Trophoblast cell (in vitro differentiated cells and primary cell): ENCODE measurements around the gene LRRC8D.

ENCODE experiments used
- DNase-seq, 2 donors: peaks; one replicate each; pipeline ENCODE4 v3.0.0-alpha.2; 2016
- H2AFZ ChIP-seq: 2 replicates; pipeline ENCODE4 v1.6.1; 2013; ENCODE audit warnings: low read length, moderate library complexity, mild to moderate bottlenecking; ENCODE audit not compliant: insufficient read depth, poor library complexity
- H2AK5ac ChIP-seq: 2 replicates; pipeline ENCODE4 v1.6.1; 2013; ENCODE audit warnings: mild to moderate bottlenecking, low read length
- H2BK120ac ChIP-seq: 2 replicates; pipeline ENCODE4 v1.6.1; 2013; ENCODE audit warnings: low read length, mild to moderate bottlenecking, moderate library complexity; ENCODE audit not compliant: insufficient read depth, poor library complexity
- H2BK12ac ChIP-seq: 2 replicates; pipeline ENCODE4 v1.6.1; 2013; ENCODE audit warnings: mild to moderate bottlenecking, low read length, moderate library complexity
- H2BK5ac ChIP-seq: 2 replicates; pipeline ENCODE4 v1.6.1; 2013; ENCODE audit warnings: low read length, low read depth, moderate library complexity, mild to moderate bottlenecking; ENCODE audit not compliant: poor library complexity
- H3K14ac ChIP-seq: 2 replicates; pipeline ENCODE4 v1.6.1; 2013; ENCODE audit warnings: mild to moderate bottlenecking, low read length
- H3K18ac ChIP-seq: 2 replicates; pipeline ENCODE4 v1.6.1; 2013; ENCODE audit warnings: mild to moderate bottlenecking, low read length
- H3K23ac ChIP-seq: 2 replicates; pipeline ENCODE4 v1.6.1; 2013; ENCODE audit warnings: low read length
- H3K27ac ChIP-seq: 2 replicates; pipeline ENCODE4 v1.5.1; 2013; ENCODE audit warnings: low read depth, mild to moderate bottlenecking, inconsistent platforms, low read length, moderate library complexity
- H3K27me3 ChIP-seq: 2 replicates; pipeline ENCODE4 v1.6.1; 2013; ENCODE audit warnings: inconsistent platforms, mild to moderate bottlenecking, low read length, moderate library complexity; ENCODE audit not compliant: insufficient read depth
- H3K36me3 ChIP-seq, 2 experiments: 1 replicate in 1 of 2; 2 replicates in 1 of 2; pipeline ENCODE4 v1.6.1; 2013; ENCODE audit warnings: low read length in 2 of 2, mild to moderate bottlenecking in 2 of 2, moderate library complexity in 1 of 2; ENCODE audit not compliant: insufficient read depth in 2 of 2, control insufficient read depth in 1 of 2
- H3K4ac ChIP-seq: 2 replicates; pipeline ENCODE4 v1.6.1; 2013; ENCODE audit warnings: low read depth, mild to moderate bottlenecking, low read length, moderate library complexity
- H3K4me1 ChIP-seq, 2 experiments: 1 replicate in 1 of 2; 2 replicates in 1 of 2; pipeline ENCODE4 v1.6.1; 2013; ENCODE audit warnings: low read length in 2 of 2, mild to moderate bottlenecking in 2 of 2, moderate library complexity in 1 of 2; ENCODE audit not compliant: insufficient read depth in 2 of 2, control insufficient read depth in 1 of 2
- H3K4me2 ChIP-seq: 2 replicates; pipeline ENCODE4 v1.6.1; 2013; ENCODE audit warnings: inconsistent platforms, mild to moderate bottlenecking, low read length, moderate library complexity
- H3K4me3 ChIP-seq: 2 replicates; pipeline ENCODE4 v1.5.1; 2013; ENCODE audit warnings: mild to moderate bottlenecking, low read depth, low read length, inconsistent platforms
- H3K79me1 ChIP-seq: one replicate; pipeline ENCODE4 v1.6.1; 2013; ENCODE audit warnings: low read length
- H3K79me2 ChIP-seq: 2 replicates; pipeline ENCODE4 v1.6.1; 2013; ENCODE audit warnings: low read length, mild to moderate bottlenecking; ENCODE audit not compliant: control insufficient read depth, insufficient read depth, poor library complexity
- H3K9ac ChIP-seq: 2 replicates; pipeline ENCODE4 v1.6.1; 2013; ENCODE audit warnings: mild to moderate bottlenecking, low read length
- H3K9me3 ChIP-seq: 2 replicates; pipeline ENCODE4 v1.6.1; 2013; ENCODE audit warnings: low read depth, mild to moderate bottlenecking, control low read depth, inconsistent platforms, low read length; ENCODE audit not compliant: insufficient read depth
- H4K12ac ChIP-seq: 2 replicates; pipeline ENCODE4 v1.6.1; 2013; ENCODE audit warnings: low read depth, mild to moderate bottlenecking, low read length, moderate library complexity
- H4K8ac ChIP-seq: 2 replicates; pipeline ENCODE4 v1.6.1; 2013; ENCODE audit warnings: low read depth, mild to moderate bottlenecking, low read length, moderate library complexity
- H4K91ac ChIP-seq: one replicate; pipeline ENCODE4 v1.6.1; 2013; ENCODE audit warnings: low read depth, mild to moderate bottlenecking, low read length, moderate library complexity
- WGBS: extraction: QIAGEN DNeasy Blood & Tissue Kit; methylation state at CpG from one replicate; pipeline ENCODE4 v1.1.7; 2013; ENCODE audit warnings: missing lambda C conversion rate; ENCODE audit not compliant: insufficient read length, insufficient coverage; ENCODE audit errors: extremely low coverage; 5-methylcytosine and 5-hydroxymethylcytosine counted together

LRRC8D gene

DNA sequence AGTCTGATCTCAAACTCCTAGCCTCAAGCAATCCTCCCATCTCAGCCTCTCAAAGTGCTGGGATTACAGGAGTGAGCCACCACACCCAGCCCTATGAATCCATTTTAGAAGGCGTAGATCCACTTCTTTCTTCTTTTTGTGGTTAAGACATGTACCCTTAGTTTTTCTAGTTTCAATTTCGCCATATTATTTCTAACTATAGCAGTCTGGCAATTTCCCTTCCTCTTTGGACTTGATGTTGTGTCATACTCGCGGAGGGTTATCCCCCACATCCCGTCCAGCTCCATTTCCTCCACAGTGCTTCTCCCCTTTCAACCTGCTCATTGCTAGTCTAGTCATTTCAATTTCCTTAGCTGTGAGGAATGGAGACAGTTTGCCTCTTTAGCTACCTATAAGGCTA is 5.2 kb upstream of the LRRC8D start:
- peak overlapping the region; percentile 24 for H2BK12ac ChIP-seq
- no peak overlapping the region for H3K4me3 ChIP-seq
- no peak overlapping the region for H3K4me2 ChIP-seq
- H3K4ac ChIP-seq, result no peak overlapping the region
- DNase-seq, result no peak
- H3K9ac ChIP-seq, result no peak overlapping the region
- no peak overlapping the region for H4K8ac ChIP-seq
- H3K36me3 ChIP-seq, result no peaks in the 10 kb centered on the region
- no peak overlapping the region for H3K18ac ChIP-seq
- H3K79me1 ChIP-seq, result peaks cover 12% of the 10 kb centered on the region
- no peak overlapping the region for H2BK5ac ChIP-seq
- no peak overlapping the region for H2AK5ac ChIP-seq
- H4K91ac ChIP-seq, result no peak overlapping the region
- no peak overlapping the region for H2AFZ ChIP-seq
- H4K12ac ChIP-seq, result no peak overlapping the region
- WGBS, result no CpG with 5 or more reads among the region's 5 CpGs
- no peaks in the 10 kb centered on the region for H3K9me3 ChIP-seq
- peaks cover 5% of the 10 kb centered on the region for H3K79me2 ChIP-seq
- H2BK120ac ChIP-seq, result no peak overlapping the region
- H3K4me1 ChIP-seq, result peaks cover 4 to 11% of the 10 kb centered on the region in 2 experiments
- no peaks in the 10 kb centered on the region for H3K27me3 ChIP-seq
- H3K14ac ChIP-seq, result no peak overlapping the region
- no peak overlapping the region for H3K27ac ChIP-seq
- H3K23ac ChIP-seq, result no peak overlapping the region

DNA sequence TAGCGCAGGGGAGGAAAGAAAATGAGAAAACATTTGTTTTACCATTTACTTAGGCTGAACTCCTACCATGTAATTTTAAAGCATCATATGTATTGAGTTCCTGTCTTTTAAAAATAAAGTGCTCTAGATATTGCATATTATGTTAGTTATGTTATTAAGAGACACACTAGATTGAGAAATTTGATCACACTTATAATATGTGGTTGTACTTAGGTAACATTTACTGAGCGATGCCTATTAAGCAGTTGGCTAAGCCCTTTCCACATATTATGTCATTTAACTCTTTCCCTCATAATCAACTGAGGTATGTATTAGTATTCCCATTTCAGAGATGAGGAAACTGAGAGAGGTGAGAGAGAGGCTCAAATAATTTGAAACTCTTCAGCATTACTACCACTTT is 4.5 kb upstream of the LRRC8D start:
- no peak for DNase-seq
- no peak overlapping the region for H4K8ac ChIP-seq
- H3K36me3 ChIP-seq, result no peaks in the 10 kb centered on the region
- peaks cover 4 to 11% of the 10 kb centered on the region in 2 experiments for H3K4me1 ChIP-seq
- H3K14ac ChIP-seq, result no peak overlapping the region
- H3K23ac ChIP-seq, result no peak overlapping the region
- no peaks in the 10 kb centered on the region for H3K27me3 ChIP-seq
- no peak overlapping the region for H3K27ac ChIP-seq
- H4K91ac ChIP-seq, result no peak overlapping the region
- no peak overlapping the region for H2AFZ ChIP-seq
- no peak overlapping the region for H2BK12ac ChIP-seq
- no peak overlapping the region for H3K18ac ChIP-seq
- no peak overlapping the region for H3K4me2 ChIP-seq
- peaks cover 15% of the 10 kb centered on the region for H3K79me1 ChIP-seq
- no peak overlapping the region for H2AK5ac ChIP-seq
- H2BK5ac ChIP-seq, result no peak overlapping the region
- peaks cover 10% of the 10 kb centered on the region for H3K79me2 ChIP-seq
- H3K4ac ChIP-seq, result no peak overlapping the region
- H3K9me3 ChIP-seq, result no peaks in the 10 kb centered on the region
- no peak overlapping the region for H3K9ac ChIP-seq
- no peak overlapping the region for H4K12ac ChIP-seq
- no peak overlapping the region for H2BK120ac ChIP-seq
- no CpG with 5 or more reads among the region's 2 CpGs for WGBS
- H3K4me3 ChIP-seq, result no peak overlapping the region

DNA sequence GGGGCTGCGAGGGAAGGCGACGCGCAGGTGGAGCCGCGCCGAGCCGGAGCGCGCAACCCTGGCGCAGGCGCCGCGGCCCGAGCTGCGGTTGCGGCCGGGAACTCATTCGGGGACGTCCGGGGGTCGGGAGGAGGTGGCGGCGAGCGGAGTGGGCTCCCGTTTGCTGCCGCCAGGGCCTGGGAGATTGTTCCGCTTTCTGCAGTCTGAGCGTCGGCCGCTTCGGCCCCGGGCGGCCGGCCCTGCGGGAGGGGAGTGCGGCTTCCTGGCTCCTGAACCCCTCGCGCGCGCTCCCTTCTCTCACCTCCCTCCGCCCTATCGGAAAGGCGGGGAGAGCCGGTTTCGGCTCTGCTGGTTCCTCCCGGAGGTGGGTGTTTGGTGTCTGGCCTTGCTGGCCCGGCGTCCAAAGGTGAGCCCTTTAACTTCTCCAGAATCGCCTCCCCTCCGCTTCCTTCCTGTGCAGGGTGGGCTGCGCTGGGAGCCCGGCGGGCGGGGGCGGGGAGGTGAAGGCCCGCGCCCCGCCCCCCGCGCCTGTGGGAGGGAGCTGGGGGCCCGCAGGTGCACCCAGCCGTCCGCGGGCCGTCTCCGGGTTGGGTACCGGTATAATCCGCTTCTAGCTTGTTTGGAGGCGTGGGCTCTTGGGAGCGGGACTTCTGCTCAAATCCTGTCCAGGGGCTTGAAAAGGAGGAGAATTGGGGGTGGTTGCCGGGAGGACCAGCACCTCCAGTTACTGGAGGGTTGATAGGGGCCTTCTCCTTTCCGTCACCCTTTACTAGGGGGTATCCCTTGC is 683 bp downstream of the LRRC8D start:
- Histone ChIP-seq H3K36me3 (no peaks in the 10 kb centered on the region), H3K79me2 (peaks cover 17% of the 10 kb centered on the region), H4K8ac (peak overlapping the region; percentile 91), H3K18ac (peak overlapping the region; percentile 98), H3K27ac (peak overlapping the region; percentile 61), H3K4ac (peak overlapping the region; percentile 83), H3K4me1 (peaks cover 4 to 8% of the 10 kb centered on the region in 2 experiments), H4K12ac (peak overlapping the region; percentile 79), H4K91ac (peak overlapping the region; percentile 90), H3K4me3 (peak overlapping the region; percentile 95), H3K79me1 (peaks cover 13% of the 10 kb centered on the region), H3K9me3 (no peaks in the 10 kb centered on the region), H2AK5ac (no peak overlapping the region), H3K23ac (no peak overlapping the region), H2BK12ac (peak overlapping the region; percentile 27), H3K4me2 (peak overlapping the region; percentile 78), H3K9ac (peak overlapping the region; percentile 90), H2BK120ac (peak overlapping the region; percentile 68), H2BK5ac (peak overlapping the region; percentile 81), H3K27me3 (no peaks in the 10 kb centered on the region), H3K14ac (peak overlapping the region; percentile 90), H2AFZ (peak overlapping the region; percentile 95)
- no CpG with 5 or more reads among the region's 73 CpGs for WGBS
- DNase-seq, result peak; percentile 32 to 66

DNA sequence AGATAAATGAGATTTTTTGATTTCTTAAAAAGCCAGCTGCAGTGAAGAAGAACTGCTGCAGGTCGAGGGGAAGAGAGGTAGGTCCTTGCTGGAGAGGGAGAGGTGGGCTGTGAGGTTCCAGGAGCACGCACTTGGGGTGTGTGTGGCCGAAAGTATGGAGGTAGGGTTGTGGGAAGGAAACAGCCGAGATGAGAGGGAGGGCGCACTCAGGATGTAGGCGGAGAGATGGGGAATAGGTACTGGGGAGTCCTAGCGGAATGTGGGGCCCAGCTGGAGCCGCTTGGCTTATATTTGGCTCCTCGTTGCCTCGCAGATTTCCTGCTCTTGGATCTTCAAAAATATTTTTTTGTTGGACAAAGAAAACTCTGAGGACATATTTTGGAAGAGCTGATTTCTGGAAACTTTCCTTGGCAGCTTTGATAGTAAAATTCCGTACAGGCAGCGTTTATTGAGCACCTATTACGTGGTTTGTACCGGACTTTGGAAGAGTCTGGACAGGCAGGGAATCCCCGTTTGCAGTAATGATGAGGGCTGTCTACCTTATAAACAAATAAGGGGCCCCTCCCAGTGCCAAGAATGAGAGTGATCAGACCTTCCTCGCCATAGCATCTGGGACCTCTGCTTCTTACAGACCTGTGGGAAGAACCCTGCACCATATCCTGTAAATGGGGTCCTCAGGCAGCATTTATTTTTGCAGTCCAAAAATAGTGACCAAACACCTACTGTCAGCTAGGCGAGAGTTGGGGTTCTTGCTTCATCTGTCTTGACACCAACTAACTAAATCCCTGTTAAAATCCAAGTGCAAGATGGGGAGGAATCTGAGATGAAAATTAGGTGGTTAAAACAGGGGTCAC is 1.5 kb downstream of the LRRC8D start:
- Histone ChIP-seq H3K4me2 (peak overlapping the region; percentile 78), H2BK12ac (no peak overlapping the region), H3K18ac (peak overlapping the region; percentile 89), H3K4ac (peak overlapping the region; percentile 83), H3K14ac (peak overlapping the region; percentile 40), H3K4me1 (peaks cover 4 to 8% of the 10 kb centered on the region in 2 experiments), H3K23ac (no peak overlapping the region), H2BK120ac (no peak overlapping the region), H4K12ac (no peak overlapping the region), H2AFZ (peak overlapping the region; percentile 59), H2AK5ac (peak overlapping the region; percentile 39), H4K8ac (peak overlapping the region; percentile 79), H2BK5ac (no peak overlapping the region), H3K27me3 (no peaks in the 10 kb centered on the region), H3K9ac (no peak overlapping the region), H4K91ac (peak overlapping the region; percentile 15), H3K79me1 (peaks cover 13% of the 10 kb centered on the region), H3K27ac (no peak overlapping the region), H3K4me3 (peak overlapping the region; percentile 95), H3K36me3 (no peaks in the 10 kb centered on the region), H3K9me3 (no peaks in the 10 kb centered on the region), H3K79me2 (peaks cover 17% of the 10 kb centered on the region)
- WGBS, result no CpG with 5 or more reads among the region's 17 CpGs
- DNase-seq, result peak; percentile 25 to 46
